HepG2 (cell line): Measurements from ENCODE around the gene SLC2A11. TPM values are rescaled to one million over a fixed set of nuclear protein-coding genes. Genes with fewer than 3 reads are reported as not detected.
A peak's percentile ranks its signal among the peaks of the same experiment; 100 is the strongest.

Experiments used
- ATAC-seq: fragments of 200-7000 bp; cut with Tn5 transposase; 3 replicates; pipeline ENCODE4 v1.9.1; 2020; ENCODE audit warnings: mild to moderate bottlenecking, moderate library complexity
- BruUV-seq: library from RNA; stranded (reverse); fragments of 400-500 nt; replicated peaks from 2 replicates; lab custom pipeline; 2021; lab: Mats Ljungman, UMichigan
- CTCF ChIA-PET: fragments of 300-600 bp; formaldehyde crosslinking; extraction: SDS; loops from one replicate; lab custom pipeline; 2021; ENCODE audit warnings: low total read pairs, inconsistent platforms, low intra/inter-chr PET ratio; lab: Yijun Ruan, JAX
- POLR2A ChIA-PET: fragments of 350-600 bp; sonication (Branson Sonifier 250); formaldehyde crosslinking; loops from one replicate; lab custom pipeline; 2020; ENCODE audit warnings: antibody characterized with exemption, inconsistent platforms; lab: Yijun Ruan, JAX
- DNase-seq: peaks from one replicate; pipeline ENCODE4 v3.0.0-alpha.2; 2015; ENCODE audit warnings: low spot score
- FAIRE-seq: peaks from 3 replicates; lab custom pipeline; 2011; peaks lifted over from hg19 to GRCh38; lab: Jason Lieb, UNC
- H2AFZ ChIP-seq: one replicate; pipeline ENCODE4 v1.6.1; 2011; ENCODE audit warnings: low read length, inconsistent platforms
- H3K27ac ChIP-seq: fragments of 300-600 bp; 3 replicates; pipeline ENCODE4 v1.8.0; 2011; ENCODE audit warnings: mixed run types, mild to moderate bottlenecking, mixed read lengths, low read length, inconsistent platforms; ENCODE audit not compliant: insufficient read depth; ENCODE audit errors: extremely low read length
- H3K27me3 ChIP-seq, 2 experiments: fragments of 200-600 bp in 1 of 2; 2 replicates in 1 of 2; 3 replicates in 1 of 2; pipeline versions ENCODE4 v1.6.0 to v1.8.0; 2011; ENCODE audit warnings: low read length in 2 of 2, mild to moderate bottlenecking in 2 of 2, moderate library complexity in 2 of 2, inconsistent platforms in 1 of 2; ENCODE audit not compliant: insufficient read depth in 2 of 2, control insufficient read depth in 1 of 2
- H3K36me3 ChIP-seq, 2 experiments: fragments of 200-600 bp in 1 of 2; replicated peaks in 1 of 2; 2 replicates in 1 of 2; 3 replicates in 1 of 2; pipeline versions ENCODE4 v1.5.1 to v1.8.0; 2011; ENCODE audit warnings: low read length in 2 of 2, inconsistent platforms in 1 of 2; ENCODE audit not compliant: insufficient read depth in 2 of 2, control insufficient read depth in 1 of 2
- H3K4me1 ChIP-seq: 2 replicates; pipeline ENCODE4 v1.5.1; 2012; ENCODE audit warnings: low read length, inconsistent platforms; ENCODE audit not compliant: insufficient read depth
- H3K4me2 ChIP-seq: 2 replicates; pipeline ENCODE4 v1.6.0; 2011; ENCODE audit warnings: low read depth, low read length, inconsistent platforms
- H3K4me3 ChIP-seq, 3 experiments: fragments of 200-600 bp in 1 of 3; sonication (generic), shearing (Covaris generic) in 1 of 3; replicated peaks in 1 of 3; 2 replicates each; pipeline ENCODE4 v1.5.1; 2011 to 2016; ENCODE audit warnings: low read length in 3 of 3, inconsistent platforms in 2 of 3, low read depth in 2 of 3, mild to moderate bottlenecking in 2 of 3, control low read depth in 1 of 3, mixed read lengths in 1 of 3; ENCODE audit not compliant: insufficient read depth in 1 of 3
- H3K79me2 ChIP-seq: one replicate; pipeline ENCODE4 v1.6.1; 2011; ENCODE audit warnings: low read length, inconsistent platforms; ENCODE audit not compliant: insufficient read depth
- H3K9ac ChIP-seq: 2 replicates; pipeline ENCODE4 v1.6.0; 2011; ENCODE audit warnings: mild to moderate bottlenecking, low read depth, low read length, inconsistent platforms; ENCODE audit not compliant: insufficient read depth
- H3K9me3 ChIP-seq: 2 replicates; pipeline ENCODE4 v1.5.1; 2012; ENCODE audit warnings: mild to moderate bottlenecking, low read length
- H4K20me1 ChIP-seq: 2 replicates; pipeline ENCODE4 v1.6.0; 2011; ENCODE audit warnings: inconsistent platforms, mild to moderate bottlenecking, low read length, moderate library complexity; ENCODE audit not compliant: insufficient read depth
- ASH2L ChIP-seq: fragments of 300-600, 200-600 bp; sonication (generic); IDR thresholded peaks from 2 replicates; pipeline ENCODE4 v1.7.0; 2017; ENCODE audit warnings: low read depth, mild to moderate bottlenecking, moderate library complexity, mixed read lengths, low read length; ENCODE audit not compliant: insufficient read length
- ATF3 ChIP-seq: sonication (generic); formaldehyde crosslinking; IDR thresholded peaks from 2 replicates; pipeline ENCODE4 v1.4.0; 2020; ENCODE audit warnings: missing genetic modification reagents
- SIX1 ChIP-seq: sonication (generic); formaldehyde crosslinking; IDR thresholded peaks from 2 replicates; pipeline ENCODE4 v1.4.0; 2020; ENCODE audit warnings: missing genetic modification reagents, borderline replicate concordance
- TIGD3 ChIP-seq: sonication (generic); formaldehyde crosslinking; IDR thresholded peaks from 2 replicates; pipeline ENCODE4 v1.5.1; 2020; ENCODE audit warnings: mild to moderate bottlenecking, missing genetic modification reagents, borderline replicate concordance
- ZKSCAN8 ChIP-seq: IDR thresholded peaks from 2 replicates; pipeline ENCODE4 v1.6.1; 2016; ENCODE audit warnings: borderline replicate concordance, missing genetic modification reagents, missing compliant biosample characterization
- ZNF180 ChIP-seq: sonication (generic); formaldehyde crosslinking; IDR thresholded peaks from 2 replicates; pipeline ENCODE4 v1.4.0; 2020; ENCODE audit warnings: low read depth, missing genetic modification reagents, borderline replicate concordance
- WGBS: methylation state at CpG from one replicate; pipeline ENCODE4 v1.1.6; 2017; ENCODE audit warnings: low lambda C conversion rate; 5-methylcytosine and 5-hydroxymethylcytosine counted together
- in situ Hi-C: cut with HindIII; loops from 2 replicates; pipeline ENCODE4 v1.10.0; 2017; ENCODE audit warnings: low pct_unique_long_range_greater_than_20kb; ENCODE audit not compliant: extremely low pct_ligation_motif_present
- intact Hi-C: fragments of 100-400 bp; cut with micrococcal nuclease; formaldehyde crosslinking; loops from one replicate; pipeline ENCODE4 v1.10.0; 2022; ENCODE audit not compliant: unreplicated experiment
- polyA plus RNA-seq, 8 experiments: library from polyadenylated mRNA; depleted of rRNA in 3 of 8; stranded (reverse) in 7 of 8; unstranded in 1 of 8; fragments of >200 nt; fragmentation: Illumina TruSeq in 4 of 8; extraction: Trizol in 4 of 8; gene quantifications; 2 replicates each; pipeline versions ENCODE4 v1.2.1 to v1.2.3, GENCODE V29; 2011 to 2016; ENCODE audit warnings: low read depth in 4 of 8, missing spikeins in 1 of 8, mixed read lengths in 1 of 8; ENCODE audit not compliant: insufficient read depth in 1 of 8
- total RNA-seq, 5 experiments: library from RNA; depleted of rRNA; stranded (reverse); fragments of >200 nt; fragmentation: Illumina TruSeq; extraction: Trizol; gene quantifications; 2 replicates each; pipeline ENCODE4 v1.2.3, GENCODE V29; 2016; ENCODE audit warnings: low read depth in 1 of 5
- TF ChIP-seq, protein P1 (sequence below): sonication (generic); formaldehyde crosslinking; IDR thresholded peaks from 2 replicates; pipeline ENCODE4 v1.4.0; 2020; ENCODE audit warnings: missing genetic modification reagents
- TF ChIP-seq, protein P2 (sequence below): sonication (generic); formaldehyde crosslinking; IDR thresholded peaks from 2 replicates; pipeline ENCODE4 v1.5.0; 2020; ENCODE audit warnings: mild to moderate bottlenecking, missing genetic modification reagents
- TF ChIP-seq, protein P3 (sequence below): IDR thresholded peaks from 2 replicates; pipeline ENCODE4 v1.6.1; 2016; ENCODE audit warnings: low read depth, control low read depth

Gene SLC2A11
- total and polyA plus RNA-seq, 2 of the 13 experiments (the other 11 are each of a cell fraction or from before 2014, with no cell fraction given), result 15.2 to 15.4 TPM

GRCh38 chr22:23903328-23903971 is 45.8 kb downstream of the SLC2A11 start:
- in situ Hi-C loops (no loop called here), intact Hi-C loops (no loop called here)
- no peak overlapping the region for H2AFZ ChIP-seq
- H3K36me3 ChIP-seq, result no peaks in the 10 kb centered on the region
- ATAC-seq (no peak), DNase-seq (no peak), FAIRE-seq (no peak)
- H3K79me2 ChIP-seq, result no peaks in the 10 kb centered on the region
- no TSS peak for BruUV-seq
- H3K27ac ChIP-seq, result no peak overlapping the region
- no peaks in the 10 kb centered on the region for H3K9me3 ChIP-seq
- no peak overlapping the region for H3K9ac ChIP-seq
- TF ChIP-seq, protein P1, sequence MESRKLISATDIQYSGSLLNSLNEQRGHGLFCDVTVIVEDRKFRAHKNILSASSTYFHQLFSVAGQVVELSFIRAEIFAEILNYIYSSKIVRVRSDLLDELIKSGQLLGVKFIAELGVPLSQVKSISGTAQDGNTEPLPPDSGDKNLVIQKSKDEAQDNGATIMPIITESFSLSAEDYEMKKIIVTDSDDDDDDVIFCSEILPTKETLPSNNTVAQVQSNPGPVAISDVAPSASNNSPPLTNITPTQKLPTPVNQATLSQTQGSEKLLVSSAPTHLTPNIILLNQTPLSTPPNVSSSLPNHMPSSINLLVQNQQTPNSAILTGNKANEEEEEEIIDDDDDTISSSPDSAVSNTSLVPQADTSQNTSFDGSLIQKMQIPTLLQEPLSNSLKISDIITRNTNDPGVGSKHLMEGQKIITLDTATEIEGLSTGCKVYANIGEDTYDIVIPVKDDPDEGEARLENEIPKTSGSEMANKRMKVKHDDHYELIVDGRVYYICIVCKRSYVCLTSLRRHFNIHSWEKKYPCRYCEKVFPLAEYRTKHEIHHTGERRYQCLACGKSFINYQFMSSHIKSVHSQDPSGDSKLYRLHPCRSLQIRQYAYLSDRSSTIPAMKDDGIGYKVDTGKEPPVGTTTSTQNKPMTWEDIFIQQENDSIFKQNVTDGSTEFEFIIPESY, result peak; percentile 84; the same call in 1 of the 2 replicates
- TF ChIP-seq ZNF180, result no peak
- H3K4me3 ChIP-seq, result no peak overlapping the region
- peaks cover 21% of the 10 kb centered on the region for H3K4me1 ChIP-seq
- H3K4me2 ChIP-seq, result no peak overlapping the region
- no peaks in the 10 kb centered on the region for H4K20me1 ChIP-seq
- CTCF ChIA-PET, result no interaction called here
- POLR2A ChIA-PET, result interaction anchor here (1.1 to 3.2 kb wide), 4 partner anchors 9 to 46 kb away, joined by 4 to 15 read pairs (median 6); partner anchors contain the start of gene MIF
- H3K27me3 ChIP-seq, result no peaks in the 10 kb centered on the region
- WGBS, result 97% methylated on average over 6 of the region's 8 CpGs

- H3K9ac ChIP-seq, result no peak overlapping the region
- peaks cover 28% of the 10 kb centered on the region for H3K4me1 ChIP-seq
- intact Hi-C loops (no loop called here), in situ Hi-C loops (no loop called here)
- peak; percentile 26; the same call in 1 of the 3 replicates for ATAC-seq
- WGBS, result 89% methylated on average over 4 of the region's 5 CpGs
- no peaks in the 10 kb centered on the region for H3K27me3 ChIP-seq
- H3K4me3 ChIP-seq, result no peak overlapping the region
- no peaks in the 10 kb centered on the region for H3K79me2 ChIP-seq
- no peak for FAIRE-seq
- DNase-seq, result no peak
- CTCF ChIA-PET, result no interaction called here
- POLR2A ChIA-PET, result interaction anchor here (1.0 to 3.2 kb wide), 2 partner anchors 9 to 11 kb away, joined by 3 to 15 read pairs; partner anchors contain the start of gene MIF
- no peak overlapping the region for H3K27ac ChIP-seq
- no TSS peak for BruUV-seq
- no peak overlapping the region for H3K4me2 ChIP-seq
- no peaks in the 10 kb centered on the region for H4K20me1 ChIP-seq
- no peaks in the 10 kb centered on the region for H3K9me3 ChIP-seq
- no peak overlapping the region for H2AFZ ChIP-seq
- H3K36me3 ChIP-seq, result no peaks in the 10 kb centered on the region
- TF ChIP-seq, protein P2, sequence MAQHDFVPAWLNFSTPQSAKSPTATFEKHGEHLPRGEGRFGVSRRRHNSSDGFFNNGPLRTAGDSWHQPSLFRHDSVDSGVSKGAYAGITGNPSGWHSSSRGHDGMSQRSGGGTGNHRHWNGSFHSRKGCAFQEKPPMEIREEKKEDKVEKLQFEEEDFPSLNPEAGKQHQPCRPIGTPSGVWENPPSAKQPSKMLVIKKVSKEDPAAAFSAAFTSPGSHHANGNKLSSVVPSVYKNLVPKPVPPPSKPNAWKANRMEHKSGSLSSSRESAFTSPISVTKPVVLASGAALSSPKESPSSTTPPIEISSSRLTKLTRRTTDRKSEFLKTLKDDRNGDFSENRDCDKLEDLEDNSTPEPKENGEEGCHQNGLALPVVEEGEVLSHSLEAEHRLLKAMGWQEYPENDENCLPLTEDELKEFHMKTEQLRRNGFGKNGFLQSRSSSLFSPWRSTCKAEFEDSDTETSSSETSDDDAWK (CRISPR knock-in tag), result no peak
- TF ChIP-seq ATF3 (CRISPR knock-in tag), result no peak
- TF ChIP-seq SIX1 (CRISPR knock-in tag), result no peak
- no peak for TF ChIP-seq ZKSCAN8 (CRISPR knock-in tag)
- TF ChIP-seq, protein P3, sequence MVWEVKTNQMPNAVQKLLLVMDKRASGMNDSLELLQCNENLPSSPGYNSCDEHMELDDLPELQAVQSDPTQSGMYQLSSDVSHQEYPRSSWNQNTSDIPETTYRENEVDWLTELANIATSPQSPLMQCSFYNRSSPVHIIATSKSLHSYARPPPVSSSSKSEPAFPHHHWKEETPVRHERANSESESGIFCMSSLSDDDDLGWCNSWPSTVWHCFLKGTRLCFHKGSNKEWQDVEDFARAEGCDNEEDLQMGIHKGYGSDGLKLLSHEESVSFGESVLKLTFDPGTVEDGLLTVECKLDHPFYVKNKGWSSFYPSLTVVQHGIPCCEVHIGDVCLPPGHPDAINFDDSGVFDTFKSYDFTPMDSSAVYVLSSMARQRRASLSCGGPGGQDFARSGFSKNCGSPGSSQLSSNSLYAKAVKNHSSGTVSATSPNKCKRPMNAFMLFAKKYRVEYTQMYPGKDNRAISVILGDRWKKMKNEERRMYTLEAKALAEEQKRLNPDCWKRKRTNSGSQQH (CRISPR knock-in tag), result no peak
- TF ChIP-seq ASH2L, result no peak
- TF ChIP-seq TIGD3 (CRISPR knock-in tag), result no peak
These were observed 47.0 kb downstream of the SLC2A11 start for GRCh38 chr22:23904573-23905254.
